Osteoblast (primary cell): ENCODE measurements around the gene ATXN10. TPM values are rescaled to one million over a fixed set of nuclear protein-coding genes. Genes with fewer than 3 reads are reported as not detected.

Source experiments
- DNase-seq: peaks from one replicate; pipeline ENCODE4 v3.0.0; 2011; ENCODE audit warnings: low spot score, mixed read lengths; ENCODE audit not compliant: insufficient read length; ENCODE audit errors: missing footprints
- H2AFZ ChIP-seq: 2 replicates; pipeline ENCODE4 v1.6.0; 2011; ENCODE audit warnings: mild to moderate bottlenecking, low read length
- H3K27ac ChIP-seq: 2 replicates; pipeline ENCODE4 v1.5.1; 2011; ENCODE audit warnings: mild to moderate bottlenecking, low read depth, low read length, moderate library complexity
- H3K27me3 ChIP-seq: 2 replicates; pipeline ENCODE4 v1.6.0; 2012; ENCODE audit warnings: mild to moderate bottlenecking, control low read depth, inconsistent platforms, low read length, moderate library complexity; ENCODE audit not compliant: insufficient read depth
- H3K36me3 ChIP-seq: 2 replicates; pipeline ENCODE4 v1.5.1; 2011; ENCODE audit warnings: mild to moderate bottlenecking, low read length, control low read depth, moderate library complexity; ENCODE audit not compliant: insufficient read depth
- H3K4me1 ChIP-seq: 2 replicates; pipeline ENCODE4 v1.5.1; 2011; ENCODE audit warnings: mild to moderate bottlenecking, low read length, control low read depth, moderate library complexity; ENCODE audit not compliant: insufficient read depth
- H3K4me2 ChIP-seq: 2 replicates; pipeline ENCODE4 v1.6.0; 2011; ENCODE audit warnings: mild to moderate bottlenecking, low read length; ENCODE audit not compliant: insufficient read depth
- H3K4me3 ChIP-seq: fragments of 200-600 bp; sonication (generic); 3 replicates; pipeline ENCODE4 v1.5.1; 2012; ENCODE audit warnings: mild to moderate bottlenecking, low read length, inconsistent platforms; ENCODE audit not compliant: insufficient read depth
- H3K79me2 ChIP-seq: 2 replicates; pipeline ENCODE4 v1.6.0; 2012; ENCODE audit warnings: mild to moderate bottlenecking, low read length, control low read depth, inconsistent platforms; ENCODE audit not compliant: insufficient read depth
- H3K9me3 ChIP-seq: 2 replicates; pipeline ENCODE4 v1.5.1; 2011; ENCODE audit warnings: low read depth, low read length, control low read depth
- H4K20me1 ChIP-seq: 2 replicates; pipeline ENCODE4 v1.6.0; 2012; ENCODE audit warnings: mild to moderate bottlenecking, low read length, control low read depth; ENCODE audit not compliant: insufficient read depth
- CTCF ChIP-seq: IDR thresholded peaks from 2 replicates; pipeline ENCODE4 v1.5.1; 2011; ENCODE audit warnings: mild to moderate bottlenecking, low read depth, low read length, moderate library complexity; ENCODE audit errors: extremely low read depth
- total RNA-seq: library from RNA; depleted of rRNA; stranded (reverse); fragments of >200 nt; gene quantifications from 2 replicates; pipeline ENCODE4 v1.2.3, GENCODE V29; 2012

The ATXN10 gene
- total RNA-seq, 1 donor, result 138 TPM

GRCh38 chr22:45772743-45773142, 101.1 kb downstream of the ATXN10 start:
- peaks cover 8% of the 10 kb centered on the region for H3K4me1 ChIP-seq
- H3K4me3 ChIP-seq, result no peak overlapping the region
- H3K36me3 ChIP-seq, result peaks cover 16% of the 10 kb centered on the region
- H3K4me2 ChIP-seq, result no peak overlapping the region
- DNase-seq, result no peak
- no peaks in the 10 kb centered on the region for H3K9me3 ChIP-seq
- no peaks in the 10 kb centered on the region for H3K27me3 ChIP-seq
- H4K20me1 ChIP-seq, result peaks cover 33% of the 10 kb centered on the region
- TF ChIP-seq CTCF, result no peak
- H3K79me2 ChIP-seq, result peaks cover 85% of the 10 kb centered on the region
- no peak overlapping the region for H3K27ac ChIP-seq
- no peak overlapping the region for H2AFZ ChIP-seq

GRCh38 chr22:45774001-45774670, 102.5 kb downstream of the ATXN10 start:
- DNase-seq, result no peak
- H2AFZ ChIP-seq, result no peak overlapping the region
- H3K9me3 ChIP-seq, result no peaks in the 10 kb centered on the region
- no peak for TF ChIP-seq CTCF
- peaks cover 12% of the 10 kb centered on the region for H3K4me1 ChIP-seq
- H3K4me2 ChIP-seq, result no peak overlapping the region
- H3K4me3 ChIP-seq, result no peak overlapping the region
- H3K36me3 ChIP-seq, result peaks cover 19% of the 10 kb centered on the region
- no peaks in the 10 kb centered on the region for H3K27me3 ChIP-seq
- no peak overlapping the region for H3K27ac ChIP-seq
- H3K79me2 ChIP-seq, result peaks cover 80% of the 10 kb centered on the region
- H4K20me1 ChIP-seq, result peaks cover 37% of the 10 kb centered on the region

GRCh38 chr22:45775062-45775461, 103.4 kb downstream of the ATXN10 start:
- no peak for TF ChIP-seq CTCF
- Histone ChIP-seq H3K4me3 (no peak overlapping the region), H3K36me3 (peaks cover 21% of the 10 kb centered on the region), H3K9me3 (no peaks in the 10 kb centered on the region), H3K79me2 (peaks cover 77% of the 10 kb centered on the region), H3K4me1 (peaks cover 12% of the 10 kb centered on the region), H3K27me3 (no peaks in the 10 kb centered on the region), H4K20me1 (peaks cover 33% of the 10 kb centered on the region), H2AFZ (no peak overlapping the region), H3K4me2 (no peak overlapping the region), H3K27ac (no peak overlapping the region)
- no peak for DNase-seq

- Histone ChIP-seq H3K4me3 (no peak overlapping the region), H2AFZ (no peak overlapping the region), H3K36me3 (peaks cover 20% of the 10 kb centered on the region), H3K4me2 (no peak overlapping the region), H3K79me2 (peaks cover 77% of the 10 kb centered on the region), H4K20me1 (peaks cover 26% of the 10 kb centered on the region), H3K4me1 (peaks cover 12% of the 10 kb centered on the region), H3K9me3 (no peaks in the 10 kb centered on the region), H3K27ac (no peak overlapping the region), H3K27me3 (no peaks in the 10 kb centered on the region)
- DNase-seq, result no peak
- no peak for TF ChIP-seq CTCF
Measured at GRCh38 chr22:45775569-45776312, 104.1 kb downstream of the ATXN10 start.
